Activated CD8-positive, alpha-beta T cell treated with anti-CD3 and anti-CD28 coated beads, Interleukin-2, amount 10 ng/mL, durations not matched to agents 7 days and 5 days (primary cell): Measurements from ENCODE around the gene GABRB1. TPM values are rescaled to one million over a fixed set of nuclear protein-coding genes. Genes with fewer than 3 reads are reported as not detected.
"Not testable (repeated sequence)": the region's sequence is repeated elsewhere in the genome, so short reads cannot be mapped to it uniquely, and the experiment has no call there.

ENCODE experiments used
- ATAC-seq: fragments of 150-1000 bp; cut with Tn5 transposase; one replicate; pipeline ENCODE4 v1.10.0; 2021; ENCODE audit warnings: moderate library complexity
- CTCF ChIA-PET: fragments of 350-600 bp; sonication (Branson Sonifier 250); formaldehyde crosslinking; loops from one replicate; lab custom pipeline; 2021; ENCODE audit warnings: antibody characterized with exemption; lab: Charles Lee
- POLR2A ChIA-PET: fragments of 350-600 bp; sonication (Branson Sonifier 250); formaldehyde crosslinking; loops from one replicate; lab custom pipeline; 2021; ENCODE audit warnings: antibody characterized with exemption; lab: Charles Lee
- DNase-seq: peaks from one replicate; pipeline ENCODE4 v3.0.0-alpha.2; 2020
- H3K27ac Mint-ChIP-seq: one replicate; pipeline ENCODE4 v1.8.0; 2021; ENCODE audit warnings: mild to moderate bottlenecking, mixed read lengths
- H3K27me3 Mint-ChIP-seq: one replicate; pipeline ENCODE4 v1.8.0; 2021; ENCODE audit warnings: low read depth, mixed read lengths
- H3K36me3 Mint-ChIP-seq: one replicate; pipeline ENCODE4 v1.8.0; 2021; ENCODE audit warnings: low read depth, mixed read lengths
- H3K4me1 Mint-ChIP-seq: one replicate; pipeline ENCODE4 v1.8.0; 2021; ENCODE audit warnings: low read depth, mixed read lengths
- H3K4me3 Mint-ChIP-seq: one replicate; pipeline ENCODE4 v1.8.0; 2021; ENCODE audit warnings: mild to moderate bottlenecking, mixed read lengths
- H3K9me3 Mint-ChIP-seq: one replicate; pipeline ENCODE4 v1.8.0; 2022; ENCODE audit warnings: mixed read lengths; ENCODE audit not compliant: insufficient read depth
- total RNA-seq, 2 experiments: library from RNA; stranded (reverse); gene quantifications; one replicate each; pipeline ENCODE4 v1.2.3, GENCODE V29; 2021

GABRB1 gene
- total RNA-seq, 2 experiments from 2014 or later = not detected

DNA sequence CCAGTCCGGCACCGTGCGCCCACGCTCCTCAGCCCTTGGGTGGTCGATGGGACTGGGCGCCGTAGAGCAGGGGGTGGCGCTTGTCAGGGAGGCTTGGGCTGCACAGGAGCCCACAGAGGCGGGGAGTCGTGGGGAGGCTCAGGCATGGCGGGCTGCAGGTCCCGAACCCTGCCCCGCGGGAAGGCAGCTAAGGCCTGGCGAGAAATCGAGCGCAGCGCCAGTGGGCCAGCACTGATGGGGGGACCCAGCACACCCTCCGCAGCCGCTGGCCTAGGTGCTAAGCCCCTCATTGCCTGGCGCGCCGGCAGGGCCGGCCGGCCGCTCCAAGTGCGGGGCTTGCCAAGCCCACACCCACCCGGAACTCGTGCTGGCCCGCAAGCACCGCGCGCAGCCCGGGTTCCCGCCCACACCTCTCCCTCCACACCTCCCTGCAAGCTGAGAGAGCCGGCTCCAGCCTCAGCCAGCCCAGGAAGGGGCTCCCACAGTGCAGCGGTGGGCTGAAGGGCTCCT, 346.7 kb downstream of the GABRB1 start:
- POLR2A ChIA-PET, DNase-seq, H3K27ac Mint-ChIP-seq, H3K27me3 Mint-ChIP-seq, H3K36me3 Mint-ChIP-seq, H3K9me3 Mint-ChIP-seq, H3K4me1 Mint-ChIP-seq, ATAC-seq, CTCF ChIA-PET, H3K4me3 Mint-ChIP-seq: not testable (repeated sequence)

DNA sequence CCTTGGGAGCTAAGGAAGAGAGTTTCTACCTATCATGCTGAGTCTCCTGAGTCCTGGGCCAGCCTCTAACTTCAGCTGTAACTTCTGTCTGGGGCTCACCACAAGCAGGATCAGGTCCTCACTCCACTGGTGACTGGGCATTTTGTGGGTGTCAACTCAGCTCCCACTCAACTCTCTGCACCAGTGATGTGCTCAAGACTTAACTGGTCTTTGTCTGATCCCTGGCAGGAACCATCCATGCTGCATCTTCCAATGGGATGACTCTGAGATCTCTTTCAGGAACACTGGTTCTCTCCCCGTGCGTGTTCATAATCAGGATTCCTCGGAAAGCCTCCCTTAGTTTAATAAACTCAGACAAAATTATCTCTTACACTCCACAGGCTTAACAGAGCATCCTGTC, 349.8 kb downstream of the GABRB1 start:
- CTCF ChIA-PET = no interaction called here
- ATAC-seq = no peak
- no peak overlapping the region for H3K27ac Mint-ChIP-seq

DNA sequence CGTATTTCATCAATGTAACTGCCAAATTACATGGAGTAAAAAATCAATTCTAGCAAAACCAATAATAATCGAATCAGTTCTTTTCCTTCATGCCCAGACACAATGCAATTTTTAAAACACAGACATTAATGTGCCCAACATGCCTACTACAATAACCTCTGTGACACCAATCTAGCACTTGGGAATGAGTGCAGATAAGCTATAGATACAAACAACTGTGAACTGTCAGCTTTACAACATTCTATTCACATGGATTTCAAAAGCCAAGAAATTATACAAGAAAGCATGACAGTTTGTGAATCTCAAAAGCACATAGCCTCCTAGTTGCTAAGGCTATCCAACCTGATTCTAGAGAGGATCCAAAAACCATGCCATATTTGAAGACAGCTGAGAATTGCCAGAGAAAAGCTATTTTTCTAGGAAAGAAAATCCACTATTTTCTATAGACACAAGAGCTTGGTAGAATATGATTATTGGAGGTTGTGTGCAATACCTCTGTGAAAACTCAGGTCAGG, 351.5 kb downstream of the GABRB1 start:
- POLR2A ChIA-PET = no interaction called here
- DNase-seq (no peak), ATAC-seq (no peak)

More for the DNA sequence above, 349.8 kb downstream of the GABRB1 start:
- no peak for DNase-seq
- H3K9me3 Mint-ChIP-seq = no peaks in the 10 kb centered on the region
- no peaks in the 10 kb centered on the region for H3K27me3 Mint-ChIP-seq
- POLR2A ChIA-PET = no interaction called here
- H3K4me1 Mint-ChIP-seq = no peaks in the 10 kb centered on the region
- H3K36me3 Mint-ChIP-seq = no peaks in the 10 kb centered on the region
- H3K4me3 Mint-ChIP-seq = no peak overlapping the region

DNA sequence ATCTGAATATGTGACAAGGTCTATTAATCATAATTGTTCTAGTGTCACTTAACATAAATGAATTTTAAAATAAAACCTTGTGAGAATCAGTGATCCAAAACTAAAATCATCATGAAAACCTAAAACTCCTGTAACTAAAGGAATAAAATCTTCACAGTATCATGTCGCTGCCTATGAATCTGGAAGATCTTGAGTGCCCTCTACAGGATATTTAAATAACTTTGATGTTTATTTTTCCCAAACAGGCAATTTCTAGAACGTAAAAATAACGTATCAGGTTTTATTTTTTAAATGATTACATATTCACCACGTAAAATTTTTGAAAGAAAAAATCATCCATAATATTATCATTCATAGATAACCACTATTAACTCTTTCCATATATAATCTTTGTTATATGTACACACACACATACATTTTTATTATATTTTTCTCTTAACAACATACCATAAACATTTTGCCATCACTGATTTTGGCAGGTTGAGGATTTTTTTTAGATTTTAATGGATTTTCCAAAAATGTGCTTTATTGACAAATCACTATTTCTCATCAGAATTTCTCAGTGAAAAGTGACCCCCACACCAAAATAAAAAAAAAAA, 352.6 kb downstream of the GABRB1 start:
- ChIA-PET POLR2A (no interaction called here), CTCF (interaction anchor here (0.7 to 1.6 kb wide), 6 partner anchors 9 to 539 kb away, joined by 3 to 7 read pairs (median 4); no protein-coding TSS in a partner anchor)
- no peak for ATAC-seq
- no peaks in the 10 kb centered on the region for H3K36me3 Mint-ChIP-seq
- no peak overlapping the region for H3K27ac Mint-ChIP-seq
- peaks cover 12% of the 10 kb centered on the region for H3K27me3 Mint-ChIP-seq
- no peaks in the 10 kb centered on the region for H3K9me3 Mint-ChIP-seq
- DNase-seq = no peak
- no peaks in the 10 kb centered on the region for H3K4me1 Mint-ChIP-seq
- no peak overlapping the region for H3K4me3 Mint-ChIP-seq

More for the DNA sequence above, 351.5 kb downstream of the GABRB1 start:
- Mint-ChIP-seq H3K4me1 (no peaks in the 10 kb centered on the region), H3K27ac (no peak overlapping the region), H3K4me3 (no peak overlapping the region), H3K27me3 (peaks cover 8% of the 10 kb centered on the region), H3K9me3 (no peaks in the 10 kb centered on the region), H3K36me3 (no peaks in the 10 kb centered on the region)
- CTCF ChIA-PET = interaction anchor here (0.7 to 1.6 kb wide), 8 partner anchors 8 to 538 kb away, joined by 3 to 7 read pairs (median 4); no protein-coding TSS in a partner anchor

DNA sequence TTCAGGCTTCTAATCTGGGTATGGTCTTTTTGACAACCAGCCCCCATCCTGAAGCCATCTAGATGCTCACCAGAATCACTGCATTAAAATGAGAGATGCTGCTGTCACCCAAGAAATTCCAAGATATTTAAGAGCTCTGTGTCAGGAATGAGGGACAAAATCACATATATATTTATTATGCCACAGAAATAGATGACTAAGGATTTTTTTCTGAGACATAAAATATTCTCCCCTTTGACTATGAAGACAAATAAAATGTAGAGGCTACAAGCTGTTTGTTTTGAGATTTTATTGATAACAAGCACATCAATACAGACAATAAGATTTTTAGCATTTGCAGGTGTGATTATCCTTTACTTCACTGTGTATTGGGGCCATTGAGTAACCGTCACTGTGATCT, 354.8 kb downstream of the GABRB1 start:
- Mint-ChIP-seq H3K36me3 (no peaks in the 10 kb centered on the region), H3K27me3 (peaks cover 12% of the 10 kb centered on the region), H3K4me3 (no peak overlapping the region), H3K9me3 (no peaks in the 10 kb centered on the region), H3K4me1 (no peaks in the 10 kb centered on the region), H3K27ac (no peak overlapping the region)
- ATAC-seq (no peak), DNase-seq (no peak)
- ChIA-PET POLR2A (no interaction called here), CTCF (interaction anchor here (1.3 kb wide), 1 partner anchor 177 kb away, joined by 3 read pairs; no protein-coding TSS in a partner anchor)

DNA sequence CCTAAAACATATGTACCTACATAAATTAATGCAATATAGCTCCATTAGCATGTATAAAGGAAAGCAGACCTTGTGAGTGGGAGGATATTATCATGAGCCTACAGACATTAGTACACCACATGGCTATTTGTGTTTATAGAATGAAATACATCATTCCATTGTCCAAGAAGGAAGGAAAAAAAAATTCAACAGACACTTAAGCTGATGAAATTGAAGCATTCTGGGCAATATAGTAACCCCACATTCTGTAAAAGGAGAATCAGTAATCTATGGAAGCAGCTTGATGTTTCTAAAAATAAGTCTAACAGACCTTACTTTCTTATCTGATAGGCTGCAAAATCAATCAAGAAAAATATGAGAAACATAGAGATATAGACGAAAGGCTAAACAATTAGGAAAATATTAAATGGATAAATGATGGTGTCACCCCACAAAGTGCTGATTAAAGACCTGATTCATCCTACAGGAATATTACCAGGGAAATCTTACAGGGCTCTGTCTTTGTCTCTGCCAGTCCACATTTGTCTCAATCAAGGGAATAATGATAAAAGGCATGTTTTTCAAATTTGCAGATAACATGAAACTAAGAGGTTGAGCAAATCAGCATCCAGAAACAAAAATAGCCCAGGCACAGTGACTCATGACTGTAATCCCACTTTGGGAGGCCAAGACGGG, 355.3 kb downstream of the GABRB1 start:
- ChIA-PET POLR2A (no interaction called here), CTCF (no interaction called here)
- Mint-ChIP-seq H3K4me1 (no peaks in the 10 kb centered on the region), H3K27me3 (peaks cover 12% of the 10 kb centered on the region), H3K9me3 (no peaks in the 10 kb centered on the region), H3K4me3 (no peak overlapping the region), H3K36me3 (no peaks in the 10 kb centered on the region), H3K27ac (no peak overlapping the region)
- ATAC-seq = no peak
- no peak for DNase-seq

DNA sequence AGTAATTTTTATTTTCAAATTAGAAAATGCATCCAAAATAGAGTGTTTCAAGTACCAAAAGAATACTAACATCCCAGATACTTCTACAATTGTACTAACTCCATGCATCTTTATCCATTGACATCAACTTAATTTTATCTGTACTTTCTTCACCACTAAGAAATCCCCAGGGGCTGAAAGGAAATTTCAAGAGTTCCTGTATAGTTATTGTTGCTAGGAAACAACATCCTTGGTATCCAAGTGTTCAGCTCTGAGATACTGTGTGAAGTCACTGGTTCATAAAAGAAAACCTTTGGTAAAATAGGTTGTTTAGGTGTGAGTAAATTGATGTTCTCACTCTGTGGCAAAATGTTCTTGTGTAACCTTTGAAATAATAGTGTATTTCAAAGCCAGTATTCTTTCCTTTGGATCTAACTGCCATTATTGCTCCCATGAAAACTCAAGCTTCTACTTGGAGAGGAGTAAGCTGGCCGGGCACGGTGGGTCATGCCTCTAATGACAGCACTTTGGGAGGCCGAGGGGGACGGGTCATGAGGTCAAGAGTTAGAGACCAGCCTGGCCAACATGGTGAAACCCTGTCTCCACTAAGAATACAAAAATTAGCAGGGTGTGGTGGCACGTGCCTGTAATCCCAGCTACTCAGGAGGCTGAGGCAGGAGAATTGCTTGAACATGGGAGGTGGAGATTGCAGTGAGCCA, 359.2 kb downstream of the GABRB1 start:
- ChIA-PET CTCF (no interaction called here), POLR2A (no interaction called here)
- Mint-ChIP-seq H3K9me3 (no peaks in the 10 kb centered on the region), H3K36me3 (no peaks in the 10 kb centered on the region), H3K4me1 (no peaks in the 10 kb centered on the region), H3K27ac (no peak overlapping the region), H3K27me3 (peaks cover 16% of the 10 kb centered on the region), H3K4me3 (no peak overlapping the region)
- no peak for ATAC-seq
- DNase-seq = no peak

DNA sequence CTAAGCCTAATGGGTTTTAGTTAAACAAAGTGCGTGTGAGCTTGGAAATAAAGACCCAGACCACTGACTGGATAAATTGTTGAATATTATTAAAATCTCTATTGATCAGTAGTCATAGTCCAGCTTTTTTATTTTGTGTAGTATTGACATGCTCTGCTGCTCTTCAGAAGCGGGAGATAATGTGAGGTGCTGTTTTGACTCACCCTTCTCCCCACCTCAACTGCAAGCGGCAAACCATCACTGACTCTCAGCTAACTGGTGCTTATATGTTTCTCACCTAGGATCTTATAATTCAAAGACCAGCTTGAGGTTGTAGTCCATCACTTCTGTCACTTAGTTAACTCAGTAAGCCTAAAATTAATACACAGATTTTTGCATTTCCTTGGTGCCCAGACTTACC, 359.9 kb downstream of the GABRB1 start:
- H3K9me3 Mint-ChIP-seq = no peaks in the 10 kb centered on the region
- DNase-seq = no peak
- ChIA-PET POLR2A (no interaction called here), CTCF (no interaction called here)
- no peaks in the 10 kb centered on the region for H3K36me3 Mint-ChIP-seq
- peaks cover 16% of the 10 kb centered on the region for H3K27me3 Mint-ChIP-seq
- ATAC-seq = no peak
- no peak overlapping the region for H3K4me3 Mint-ChIP-seq
- no peak overlapping the region for H3K27ac Mint-ChIP-seq
- no peaks in the 10 kb centered on the region for H3K4me1 Mint-ChIP-seq

DNA sequence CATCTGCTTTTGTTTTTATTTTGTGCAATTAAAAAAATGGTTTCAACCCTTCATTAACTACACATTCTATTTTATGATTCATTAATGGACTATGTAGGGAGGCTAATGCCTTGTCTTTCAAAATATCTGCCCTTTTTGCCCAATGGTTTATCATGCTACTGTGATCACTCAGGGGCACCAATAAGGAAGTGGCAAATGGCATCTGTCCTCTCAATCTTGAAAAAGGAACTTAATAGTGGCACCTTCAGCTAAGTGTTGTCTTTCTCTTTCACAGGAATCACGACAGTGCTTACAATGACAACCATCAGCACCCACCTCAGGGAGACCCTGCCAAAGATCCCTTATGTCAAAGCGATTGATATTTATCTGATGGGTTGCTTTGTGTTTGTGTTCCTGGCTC, 375.0 kb downstream of the GABRB1 start:
- POLR2A ChIA-PET = no interaction called here
- CTCF ChIA-PET = no interaction called here
- DNase-seq = no peak
- no peaks in the 10 kb centered on the region for H3K4me1 Mint-ChIP-seq
- H3K9me3 Mint-ChIP-seq = no peaks in the 10 kb centered on the region
- H3K4me3 Mint-ChIP-seq = no peak overlapping the region
- no peaks in the 10 kb centered on the region for H3K36me3 Mint-ChIP-seq
- ATAC-seq = no peak
- peaks cover 19% of the 10 kb centered on the region for H3K27me3 Mint-ChIP-seq
- no peak overlapping the region for H3K27ac Mint-ChIP-seq

DNA sequence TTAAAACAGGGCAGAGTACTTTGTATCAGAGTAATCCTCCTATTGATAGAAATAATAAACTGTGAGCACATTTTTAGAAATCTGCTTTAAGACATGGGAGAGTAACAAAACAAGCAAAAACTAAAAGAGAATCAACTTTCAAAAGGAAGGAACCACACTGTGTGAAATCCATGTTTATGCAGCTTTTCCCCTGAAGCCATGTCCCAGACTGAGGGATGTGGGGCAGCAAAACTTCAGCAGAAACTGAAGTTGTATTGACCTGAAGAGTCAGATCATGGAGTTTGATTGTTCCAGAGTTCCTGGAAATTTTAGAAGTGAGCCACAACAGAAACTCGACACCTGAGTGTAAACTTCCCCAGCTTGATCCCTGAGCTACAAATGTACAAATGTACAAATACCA, 378.9 kb downstream of the GABRB1 start:
- Mint-ChIP-seq H3K9me3 (no peaks in the 10 kb centered on the region), H3K27me3 (peaks cover 17% of the 10 kb centered on the region), H3K4me3 (no peak overlapping the region), H3K4me1 (no peaks in the 10 kb centered on the region), H3K36me3 (no peaks in the 10 kb centered on the region), H3K27ac (no peak overlapping the region)
- POLR2A ChIA-PET = no interaction called here
- CTCF ChIA-PET = no interaction called here
- DNase-seq (no peak), ATAC-seq (no peak)

DNA sequence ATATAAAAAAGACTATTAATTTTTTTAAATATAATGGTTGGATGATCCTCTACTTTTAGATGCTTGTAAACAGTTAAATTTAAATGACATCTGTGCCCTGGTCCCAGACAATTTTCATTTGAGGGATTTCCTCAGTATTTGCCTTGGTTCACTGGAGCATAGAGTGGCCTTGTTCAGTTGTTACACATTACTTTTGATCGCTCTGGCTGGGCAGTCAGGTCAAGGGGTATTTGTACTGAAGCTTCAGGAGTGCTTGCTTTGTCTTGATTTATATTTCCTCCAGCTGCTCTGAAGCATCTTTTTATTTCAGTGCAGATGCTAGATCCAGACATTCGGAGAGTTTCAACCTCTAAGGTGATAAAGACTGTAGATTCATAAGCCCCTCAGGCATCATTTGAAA, 382.2 kb downstream of the GABRB1 start:
- Mint-ChIP-seq H3K4me3 (no peak overlapping the region), H3K4me1 (no peaks in the 10 kb centered on the region), H3K36me3 (no peaks in the 10 kb centered on the region), H3K9me3 (no peaks in the 10 kb centered on the region), H3K27me3 (peaks cover 10% of the 10 kb centered on the region), H3K27ac (no peak overlapping the region)
- ChIA-PET CTCF (no interaction called here), POLR2A (no interaction called here)
- no peak for DNase-seq
- ATAC-seq = no peak

DNA sequence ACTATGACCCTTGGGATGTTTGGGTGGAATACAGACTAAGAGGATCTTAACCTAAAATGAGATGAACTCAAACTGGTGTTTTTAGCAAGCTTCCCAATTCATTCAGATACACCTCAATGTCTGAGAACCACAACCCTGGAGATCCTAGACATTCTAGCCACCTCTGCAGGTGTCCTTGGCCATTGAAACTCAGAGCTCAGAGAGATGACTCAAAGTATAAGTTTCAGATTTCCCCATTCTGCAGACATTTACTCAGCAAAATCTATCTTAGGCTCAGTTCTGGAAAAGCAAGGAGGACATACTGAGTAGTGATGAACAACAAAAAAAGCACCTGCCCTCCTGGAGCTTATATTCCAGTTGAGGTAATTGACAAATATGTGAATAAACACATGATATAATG, 384.4 kb downstream of the GABRB1 start:
- Mint-ChIP-seq H3K27me3 (peaks cover 14% of the 10 kb centered on the region), H3K9me3 (no peaks in the 10 kb centered on the region), H3K4me1 (no peaks in the 10 kb centered on the region), H3K36me3 (no peaks in the 10 kb centered on the region), H3K27ac (no peak overlapping the region), H3K4me3 (no peak overlapping the region)
- ATAC-seq (no peak), DNase-seq (no peak)
- CTCF ChIA-PET = no interaction called here
- POLR2A ChIA-PET = no interaction called here
